Upper lobe of left lung (tissue), 6 donors: ENCODE measurements around the gene SERINC2. TPM values are rescaled to one million over a fixed set of nuclear protein-coding genes. Genes with fewer than 3 reads are reported as not detected.

Source experiments
- ATAC-seq, 2 donors: fragments of 200-7000 bp; cut with Tn5 transposase; one replicate each; pipeline ENCODE4 v1.9.1; 2022; ENCODE audit warnings: mild to moderate bottlenecking in 2 of 2, moderate library complexity in 2 of 2; ENCODE audit not compliant: low FRiP score in 2 of 2
- DNase-seq, 2 donors: peaks; one replicate each; pipeline ENCODE4 v3.0.0-alpha.2; 2019 to 2020
- H3K27ac ChIP-seq, 4 donors: fragments of 200-600 bp; sonication (generic); one replicate each; pipeline ENCODE4 v1.5.1; 2016 to 2019
- H3K27me3 ChIP-seq, 4 donors: fragments of 200-600 bp; sonication (generic); one replicate each; pipeline ENCODE4 v1.5.1; 2017 to 2019
- H3K36me3 ChIP-seq, 4 donors: fragments of 200-600 bp; sonication (generic); one replicate each; pipeline ENCODE4 v1.5.1; 2016 to 2019
- H3K4me1 ChIP-seq, 4 donors: fragments of 200-600 bp; sonication (generic); one replicate each; pipeline ENCODE4 v1.5.1; 2018 to 2019
- H3K4me3 ChIP-seq, 4 donors: fragments of 200-600 bp; sonication (generic); one replicate each; pipeline ENCODE4 v1.5.1; 2017 to 2019; ENCODE audit warnings: mild to moderate bottlenecking in 2 of 4, moderate library complexity in 1 of 4
- H3K9me3 ChIP-seq, 4 donors: fragments of 200-600 bp; sonication (generic); one replicate each; pipeline ENCODE4 v1.5.1; 2018 to 2019
- CTCF ChIP-seq, 6 experiments: fragments of 450-650 bp in 4 of 6; fragments of 200-600 bp in 2 of 6; sonication (generic) in 2 of 6; IDR thresholded peaks; one replicate each; pipeline ENCODE4 v1.5.1; 2016 to 2019; ENCODE audit warnings: antibody characterized with exemption in 6 of 6
- EP300 ChIP-seq, 4 donors: sonication (generic); formaldehyde crosslinking; IDR thresholded peaks; one replicate each; pipeline ENCODE4 v1.5.1; 2017; ENCODE audit warnings: antibody characterized with exemption in 4 of 4, control low read depth in 2 of 4
- POLR2A ChIP-seq, 4 donors: fragments of 450-650 bp; IDR thresholded peaks; one replicate each; pipeline ENCODE4 v1.5.1; 2016 to 2017; ENCODE audit warnings: antibody characterized with exemption in 4 of 4, mild to moderate bottlenecking in 2 of 4
- POLR2AphosphoS5 ChIP-seq, 2 donors: sonication (generic); formaldehyde crosslinking; IDR thresholded peaks; one replicate each; pipeline ENCODE4 v1.5.1; 2017; ENCODE audit warnings: antibody characterized with exemption in 2 of 2
- WGBS, 2 donors: methylation state at CpG; one replicate each; pipeline ENCODE4 v1.1.5; 2017 to 2018; 5-methylcytosine and 5-hydroxymethylcytosine counted together
- total RNA-seq, 6 donors: library from RNA; depleted of rRNA in 4 of 6; stranded (reverse); fragments of >200 nt in 4 of 6; gene quantifications; one replicate each; pipeline versions ENCODE4 v1.1.0 to v1.2.1, GENCODE V29; 2016 to 2021
- donor health status: DM: no; HTN: no; CAD: no; lungs with moderate emphysema.
- donor health status: DM: no; HTN: yes; CAD: no; lungs with severe emphysema.

SERINC2 gene
- 10 to 100 TPM; 32.3 to 45.9 (median 42.1) TPM for total RNA-seq

- 5 to 21% methylated on average over 6 to 27 of the region's 63 CpGs for whole genome bisulfite sequencing, 2 donors
- Histone ChIP-seq H3K27me3 (no peaks in the 10 kb centered on the region), H3K9me3 (no peaks in the 10 kb centered on the region), H3K36me3 (no peaks in the 10 kb centered on the region), H3K4me3 (peak within 1 kb of the TSS; percentile 53 to 81 (median 72)), H3K4me1 (peaks cover 11 to 19% (median 16%) of the 10 kb centered on the region in 4 donors), H3K27ac (peak within 1 kb of the TSS; percentile 75 to 80 (median 80))
- TF ChIP-seq POLR2A (IDR thresholded peaks at IDR 0.05) (peak in 3 of 4 donors; percentile 30 to 60 (median 52)), CTCF (IDR thresholded peaks at IDR 0.05) (no peak)
- ATAC-seq (peak; percentile 67 to 69), DNase-seq (peak; percentile 49 to 92)
Measured at GRCh38 chr1:31412732-31413404, at the start of gene SERINC2. SERINC2 (plus strand) TSS chr1:31413213; CDS start chr1:31413266, 53 bp downstream.

- Histone ChIP-seq H3K27me3 (no peaks in the 10 kb centered on the region), H3K36me3 (peaks cover 5 to 50% (median 22%) of the 10 kb centered on the region in 4 donors), H3K4me3 (no peak overlapping the region), H3K9me3 (no peaks in the 10 kb centered on the region), H3K27ac (no peak overlapping the region), H3K4me1 (peaks cover 0 to 4% (median 2%) of the 10 kb centered on the region in 4 donors)
- WGBS, 2 donors, result 90 to 92% methylated on average over 3 of the region's 3 CpGs
- DNase-seq (no peak), ATAC-seq (no peak)
- no peak for TF ChIP-seq CTCF (IDR thresholded peaks at IDR 0.05)
- TF ChIP-seq EP300 (IDR thresholded peaks at IDR 0.05), result no peak
- TF ChIP-seq POLR2A (IDR thresholded peaks at IDR 0.05), result no peak
- TF ChIP-seq POLR2AphosphoS5 (IDR thresholded peaks at IDR 0.05), result no peak
Measured at GRCh38 chr1:31364561-31365250, 48.3 kb upstream of the SERINC2 start.

- WGBS, 2 donors, result 83 to 98% methylated on average over 2 of the region's 2 CpGs
- no peak for ATAC-seq
- no peak overlapping the region for H3K27ac ChIP-seq
Measured at GRCh38 chr1:31366796-31367195, 46.2 kb upstream of the SERINC2 start.

GRCh38 chr1:31368611-31369107, 44.4 kb upstream of the SERINC2 start:
- DNase-seq (peak in 1 of 2 donors; percentile 64), ATAC-seq (peak in 1 of 2 donors; percentile 24)
- H3K27ac ChIP-seq, result peak overlapping the region in 2 of 4 donors; percentile 30 to 65

More at GRCh38 chr1:31366796-31367195, 46.2 kb upstream of the SERINC2 start:
- H3K27me3 ChIP-seq, result no peaks in the 10 kb centered on the region
- no peaks in the 10 kb centered on the region for H3K9me3 ChIP-seq
- H3K4me1 ChIP-seq, result peaks cover 0 to 4% (median 3%) of the 10 kb centered on the region in 4 donors
- TF ChIP-seq CTCF (IDR thresholded peaks at IDR 0.05) (no peak), POLR2A (IDR thresholded peaks at IDR 0.05) (no peak), EP300 (IDR thresholded peaks at IDR 0.05) (no peak), POLR2AphosphoS5 (IDR thresholded peaks at IDR 0.05) (no peak)
- peaks cover 5 to 37% (median 17%) of the 10 kb centered on the region in 4 donors for H3K36me3 ChIP-seq
- no peak overlapping the region for H3K4me3 ChIP-seq
- DNase-seq, result no peak

GRCh38 chr1:31370021-31370420, 43.0 kb upstream of the SERINC2 start:
- WGBS, 2 donors, result 75 to 82% methylated on average over 2 of the region's 2 CpGs
- Histone ChIP-seq H3K36me3 (peaks cover 0 to 7% (median 3%) of the 10 kb centered on the region in 4 donors), H3K9me3 (no peaks in the 10 kb centered on the region), H3K27me3 (no peaks in the 10 kb centered on the region), H3K4me1 (peaks cover 11 to 29% (median 24%) of the 10 kb centered on the region in 4 donors), H3K27ac (no peak overlapping the region), H3K4me3 (no peak overlapping the region)
- ATAC-seq, result no peak
- TF ChIP-seq POLR2A (IDR thresholded peaks at IDR 0.05) (no peak), CTCF (IDR thresholded peaks at IDR 0.05) (no peak), EP300 (IDR thresholded peaks at IDR 0.05) (no peak), POLR2AphosphoS5 (IDR thresholded peaks at IDR 0.05) (no peak)
- DNase-seq, result no peak

More at GRCh38 chr1:31368611-31369107, 44.4 kb upstream of the SERINC2 start:
- WGBS, 2 donors, result 48 to 61% methylated on average over 3 of the region's 3 CpGs
- no peaks in the 10 kb centered on the region for H3K9me3 ChIP-seq
- peaks cover 5 to 21% (median 13%) of the 10 kb centered on the region in 4 donors for H3K36me3 ChIP-seq
- H3K4me1 ChIP-seq, result peaks cover 11 to 20% (median 19%) of the 10 kb centered on the region in 4 donors
- no peak overlapping the region for H3K4me3 ChIP-seq
- TF ChIP-seq POLR2A (IDR thresholded peaks at IDR 0.05) (no peak), POLR2AphosphoS5 (IDR thresholded peaks at IDR 0.05) (peak in 1 of 2 donors; percentile 15)
- no peaks in the 10 kb centered on the region for H3K27me3 ChIP-seq
